Ovary (tissue), 9 donors: ENCODE results near the gene SLC35B4. TPM values are rescaled to one million over a fixed set of nuclear protein-coding genes. Genes with fewer than 3 reads are reported as not detected.
A peak's percentile ranks its signal among the peaks of the same experiment; 100 is the strongest.
"Not testable (repeated sequence)": the region's sequence is repeated elsewhere in the genome, so short reads cannot be mapped to it uniquely, and the experiment has no call there.

ENCODE experiments used
- DNase-seq, 5 donors: peaks; one replicate each; pipeline ENCODE4 v3.0.0-alpha.2; 2019 to 2020
- H3K27ac ChIP-seq, 2 donors: fragments of 200-600 bp; one replicate each; pipeline versions ENCODE4 v1.5.1 to v1.8.0; 2019 to 2022
- H3K27me3 ChIP-seq: fragments of 200-600 bp; one replicate; pipeline ENCODE4 v1.8.0; 2022
- H3K36me3 ChIP-seq: fragments of 200-600 bp; sonication (generic); one replicate; pipeline ENCODE4 v1.5.1; 2019
- H3K4me1 ChIP-seq: one replicate; pipeline ENCODE4 v1.8.1; 2013; ENCODE audit warnings: mild to moderate bottlenecking, moderate library complexity; ENCODE audit not compliant: insufficient read depth
- H3K4me3 ChIP-seq: fragments of 200-600 bp; sonication (generic); one replicate; pipeline ENCODE4 v1.5.1; 2017
- H3K9me3 ChIP-seq, 2 donors: fragments of 200-600 bp in 1 of 2; sonication (generic) in 1 of 2; one replicate each; pipeline versions ENCODE4 v1.5.1 to v1.8.1; 2013 to 2019; ENCODE audit warnings: mild to moderate bottlenecking in 1 of 2, moderate library complexity in 1 of 2
- CTCF ChIP-seq, 3 donors: fragments of 450-650 bp in 2 of 3; fragments of 200-600 bp in 1 of 3; IDR thresholded peaks; one replicate each; pipeline versions ENCODE4 v1.5.1 to v1.8.0; 2016 to 2022; ENCODE audit warnings: antibody characterized with exemption in 3 of 3, mild to moderate bottlenecking in 1 of 3
- EP300 ChIP-seq: sonication (generic); formaldehyde crosslinking; IDR thresholded peaks from one replicate; pipeline ENCODE4 v1.6.1; 2017; ENCODE audit warnings: antibody characterized with exemption
- POLR2A ChIP-seq: fragments of 450-650 bp; IDR thresholded peaks from one replicate; pipeline ENCODE4 v1.6.1; 2017; ENCODE audit warnings: antibody characterized with exemption, mild to moderate bottlenecking, moderate library complexity
- WGBS, 3 donors: extraction: QIAGEN DNeasy Blood & Tissue Kit in 1 of 3; methylation state at CpG; one replicate each; pipeline versions ENCODE4 v1.1.5 to v1.1.7; 2013 to 2017; 5-methylcytosine and 5-hydroxymethylcytosine counted together
- intact Hi-C, 4 donors: fragments of 100-400 bp; cut with DNase I; formaldehyde crosslinking; loops; one replicate each; pipeline versions ENCODE4 v1.11.0 to v1.15.1; 2022 to 2023
- polyA plus RNA-seq, 2 donors: library from polyadenylated mRNA; stranded (reverse); fragments of 200-250 nt in 1 of 2; fragments of 350-450 nt in 1 of 2; fragmentation: Illumina TruSeq in 1 of 2; extraction: RNeasy Lipid Tissue Mini Kit (QIAGEN cat#74804) in 1 of 2; gene quantifications; one replicate each; pipeline ENCODE4 v1.2.3, GENCODE V29; 2013 to 2014
- total RNA-seq, 7 donors: library from RNA; depleted of rRNA in 2 of 7; stranded (reverse); fragments of >200 nt in 2 of 7; fragmentation: NEBNext Ultra II Directional in 3 of 7; extraction: Animal tissue kit (Norgen Biotek cat#: 25700) in 3 of 7; gene quantifications; one replicate each; pipeline versions ENCODE4 v1.1.0 to v1.2.4, GENCODE V29; 2016 to 2023
- donor health status: DM: no; HTN: no; CAD: no; lungs with moderate emphysema.
- donor health status: DM: no; HTN: no; CAD: no.
- donor health status: Bipolar disorder and iron deficiency.
- donor health status: DM: yes; HTN: yes; CAD: no.
- donor health status: DM: no; HTN: no; CAD: no.
- donor health status: DM: yes; HTN: yes; CAD: no.

The SLC35B4 gene
- total and polyA plus RNA-seq, 9 donors, result 3.9 to 25.7 (median 15.7) TPM

- 57 to 69% (median 64%) methylated on average over 3 of the region's 3 CpGs for WGBS, 3 donors
- Histone ChIP-seq H3K4me1 (no peaks in the 10 kb centered on the region), H3K4me3 (no peak overlapping the region), H3K27ac (no peak overlapping the region), H3K27me3 (no peaks in the 10 kb centered on the region), H3K36me3 (no peaks in the 10 kb centered on the region), H3K9me3 (no peaks in the 10 kb centered on the region)
- intact Hi-C loops, result no loop called here
- no peak for DNase-seq
- TF ChIP-seq EP300, result no peak
- no peak for TF ChIP-seq POLR2A
These were observed 15.1 kb downstream of the SLC35B4 start for GRCh38 chr7:134301592-134301991.

GRCh38 chr7:134300988-134301387, 15.7 kb downstream of the SLC35B4 start:
- H3K4me1 ChIP-seq, result no peaks in the 10 kb centered on the region
- TF ChIP-seq POLR2A (no peak), EP300 (no peak), CTCF (IDR thresholded peaks at IDR 0.05) (no peak)
- no peak overlapping the region for H3K27ac ChIP-seq
- intact Hi-C loops, result no loop called here
- WGBS, 3 donors, result 21 to 33% (median 28%) methylated on average over 2 of the region's 2 CpGs
- H3K4me3 ChIP-seq, result no peak overlapping the region
- DNase-seq, result no peak
- no peaks in the 10 kb centered on the region for H3K9me3 ChIP-seq
- no peaks in the 10 kb centered on the region for H3K36me3 ChIP-seq
- no peaks in the 10 kb centered on the region for H3K27me3 ChIP-seq

- H3K36me3 ChIP-seq, result no peaks in the 10 kb centered on the region
- no peaks in the 10 kb centered on the region for H3K4me1 ChIP-seq
- TF ChIP-seq POLR2A (no peak), EP300 (no peak), CTCF (IDR thresholded peaks at IDR 0.05) (no peak)
- no peak overlapping the region for H3K27ac ChIP-seq
- H3K4me3 ChIP-seq, result no peak overlapping the region
- H3K9me3 ChIP-seq, result no peaks in the 10 kb centered on the region
- H3K27me3 ChIP-seq, result no peaks in the 10 kb centered on the region
- intact Hi-C loops, result loop anchor here in 1 of 4 donors (10.0 kb wide), 1 partner anchor 1394 kb away; no protein-coding TSS in a partner anchor
- DNase-seq, result peak; percentile 20 to 66 (median 50)
- WGBS, 3 donors, result 34 to 49% (median 47%) methylated on average over 10 of the region's 10 CpGs
These were observed 17.6 kb downstream of the SLC35B4 start for GRCh38 chr7:134298902-134299683.

GRCh38 chr7:134297489-134297888, 19.2 kb downstream of the SLC35B4 start:
- intact Hi-C loops, result loop anchor here in 1 of 4 donors (10.0 kb wide), 1 partner anchor 1393 kb away; no protein-coding TSS in a partner anchor
- no peak for TF ChIP-seq CTCF (IDR thresholded peaks at IDR 0.05)
- H3K9me3 ChIP-seq, result no peaks in the 10 kb centered on the region
- DNase-seq, result no peak
- no peak overlapping the region for H3K27ac ChIP-seq
- 93 to 97% (median 94%) methylated on average over 2 of the region's 2 CpGs for WGBS, 3 donors
- no peak overlapping the region for H3K4me3 ChIP-seq
- H3K27me3 ChIP-seq, result no peaks in the 10 kb centered on the region
- no peaks in the 10 kb centered on the region for H3K4me1 ChIP-seq
- no peaks in the 10 kb centered on the region for H3K36me3 ChIP-seq

GRCh38 chr7:134295982-134296381, 20.7 kb downstream of the SLC35B4 start:
- H3K4me3 ChIP-seq, H3K9me3 ChIP-seq, H3K36me3 ChIP-seq, H3K27ac ChIP-seq, H3K27me3 ChIP-seq, DNase-seq, H3K4me1 ChIP-seq: not testable (repeated sequence)
- intact Hi-C loops, result loop anchor here in 1 of 4 donors (10.0 kb wide), 1 partner anchor 1391 kb away; no protein-coding TSS in a partner anchor
- 84 to 92% (median 87%) methylated on average over 7 of the region's 7 CpGs for WGBS, 3 donors
